HepG2 (cell line): ENCODE results near the gene FKBP1A. TPM values are rescaled to one million over a fixed set of nuclear protein-coding genes. Genes with fewer than 3 reads are reported as not detected.

ENCODE experiments used
- AGO2 ChIP-seq: fragments of 200-400 bp; formaldehyde crosslinking; optimal IDR thresholded peaks from 2 replicates; pipeline ENCODE3; 2017; ENCODE audit warnings: mild to moderate bottlenecking, low read depth, low read length, moderate library complexity
- CCDC6 ChIP-seq: sonication (generic); formaldehyde crosslinking; IDR thresholded peaks from 2 replicates; pipeline ENCODE4 v1.8.1; 2022; ENCODE audit warnings: mild to moderate bottlenecking, missing genetic modification reagents, moderate library complexity
- CENPX ChIP-seq: sonication (generic); formaldehyde crosslinking; IDR thresholded peaks from 2 replicates; pipeline ENCODE4 v1.9.0; 2021; ENCODE audit warnings: mild to moderate bottlenecking, missing genetic modification reagents, moderate library complexity
- FOXA1 ChIP-seq, 2 experiments: fragments of 450-650 bp in 1 of 2; sonication (generic) in 1 of 2; formaldehyde crosslinking in 1 of 2; IDR thresholded peaks; 2 replicates each; pipeline versions ENCODE4 v1.4.0 to v1.6.1; 2016 to 2020; ENCODE audit warnings: missing genetic modification reagents in 1 of 2
- FOXJ3 ChIP-seq: sonication (generic); formaldehyde crosslinking; IDR thresholded peaks from 2 replicates; pipeline ENCODE4 v1.4.0; 2020; ENCODE audit warnings: missing genetic modification reagents, mild to moderate bottlenecking, borderline replicate concordance
- FOXK2 ChIP-seq: fragments of 450-650 bp; IDR thresholded peaks from 2 replicates; pipeline ENCODE4 v1.6.1; 2016
- HNRNPUL1 ChIP-seq: fragments of 200-400 bp; formaldehyde crosslinking; IDR thresholded peaks from 2 replicates; pipeline ENCODE4 v1.6.1; 2017; ENCODE audit warnings: low read depth, mild to moderate bottlenecking, low read length, moderate library complexity
- ISX ChIP-seq: sonication (generic); formaldehyde crosslinking; conservative IDR thresholded peaks from 2 replicates; pipeline ENCODE4 v1.5.0; 2020; ENCODE audit warnings: missing genetic modification reagents
- KLF9 ChIP-seq: IDR thresholded peaks from 2 replicates; pipeline ENCODE4 v1.6.1; 2016; ENCODE audit warnings: low read depth
- MYC ChIP-seq: sonication (generic); formaldehyde crosslinking; IDR thresholded peaks from 2 replicates; pipeline ENCODE4 v1.9.0; 2021; ENCODE audit warnings: missing genetic modification reagents, borderline replicate concordance
- PCBP2 ChIP-seq: fragments of 200-400 bp; formaldehyde crosslinking; optimal IDR thresholded peaks from 2 replicates; pipeline ENCODE3; 2018; ENCODE audit warnings: low read length, low read depth; ENCODE audit not compliant: poor library complexity, severe bottlenecking
- PITX1 ChIP-seq: sonication (generic); formaldehyde crosslinking; IDR thresholded peaks from 2 replicates; pipeline ENCODE4 v1.5.1; 2020; ENCODE audit warnings: mild to moderate bottlenecking, missing genetic modification reagents
- PRMT3 ChIP-seq: sonication (generic); formaldehyde crosslinking; IDR thresholded peaks from 2 replicates; pipeline ENCODE4 v1.8.1; 2022; ENCODE audit warnings: low read depth, mild to moderate bottlenecking, moderate library complexity, missing genetic modification reagents, borderline replicate concordance
- RBM22 ChIP-seq: fragments of 200-400 bp; formaldehyde crosslinking; optimal IDR thresholded peaks from 2 replicates; pipeline ENCODE3; 2017; ENCODE audit warnings: mild to moderate bottlenecking, low read length, moderate library complexity
- STAG1 ChIP-seq: sonication (generic); formaldehyde crosslinking; IDR thresholded peaks from 2 replicates; pipeline ENCODE4 v1.4.0; 2020; ENCODE audit warnings: missing genetic modification reagents
- TARDBP ChIP-seq: sonication (generic); formaldehyde crosslinking; IDR thresholded peaks from 2 replicates; pipeline ENCODE4 v1.8.0; 2022; ENCODE audit warnings: mild to moderate bottlenecking, missing genetic modification reagents
- TEAD2 ChIP-seq: sonication (generic); formaldehyde crosslinking; IDR thresholded peaks from 2 replicates; pipeline ENCODE4 v1.9.0; 2021; ENCODE audit warnings: missing genetic modification reagents
- TOPORS ChIP-seq: sonication (generic); formaldehyde crosslinking; IDR thresholded peaks from 2 replicates; pipeline ENCODE4 v1.8.0; 2023; ENCODE audit warnings: mild to moderate bottlenecking, missing genetic modification reagents
- ZBTB38 ChIP-seq: sonication (generic); formaldehyde crosslinking; IDR thresholded peaks from 2 replicates; pipeline ENCODE4 v1.5.1; 2020; ENCODE audit warnings: mild to moderate bottlenecking, missing genetic modification reagents
- ZNF33A ChIP-seq: sonication (generic); formaldehyde crosslinking; IDR thresholded peaks from 2 replicates; pipeline ENCODE4 v1.5.1; 2020; ENCODE audit warnings: missing genetic modification reagents, mild to moderate bottlenecking, moderate library complexity, borderline replicate concordance
- ZNF713 ChIP-seq: sonication (generic); formaldehyde crosslinking; IDR thresholded peaks from 2 replicates; pipeline ENCODE4 v1.4.0; 2020; ENCODE audit warnings: mild to moderate bottlenecking, missing genetic modification reagents
- ZNF747 ChIP-seq: sonication (generic); formaldehyde crosslinking; IDR thresholded peaks from 2 replicates; pipeline ENCODE4 v1.8.1; 2023; ENCODE audit warnings: missing genetic modification reagents, mild to moderate bottlenecking, borderline replicate concordance
- polyA plus RNA-seq, 8 experiments: library from polyadenylated mRNA; depleted of rRNA in 3 of 8; stranded (reverse) in 7 of 8; unstranded in 1 of 8; fragments of >200 nt; fragmentation: Illumina TruSeq in 4 of 8; extraction: Trizol in 4 of 8; gene quantifications; 2 replicates each; pipeline versions ENCODE4 v1.2.1 to v1.2.3, GENCODE V29; 2011 to 2016; ENCODE audit warnings: low read depth in 4 of 8, missing spikeins in 1 of 8, mixed read lengths in 1 of 8; ENCODE audit not compliant: insufficient read depth in 1 of 8
- total RNA-seq, 5 experiments: library from RNA; depleted of rRNA; stranded (reverse); fragments of >200 nt; fragmentation: Illumina TruSeq; extraction: Trizol; gene quantifications; 2 replicates each; pipeline ENCODE4 v1.2.3, GENCODE V29; 2016; ENCODE audit warnings: low read depth in 1 of 5
- TF ChIP-seq, protein P1 (sequence below), 2 experiments: sonication (generic) in 1 of 2; formaldehyde crosslinking in 1 of 2; IDR thresholded peaks; 2 replicates each; pipeline versions ENCODE4 v1.4.0 to v1.6.1; 2018 to 2020; ENCODE audit warnings: missing genetic modification reagents in 2 of 2, borderline replicate concordance in 1 of 2, low read depth in 1 of 2, mild to moderate bottlenecking in 1 of 2, missing biosample characterization in 1 of 2
- TF ChIP-seq, protein P2 (sequence below): sonication (generic); formaldehyde crosslinking; IDR thresholded peaks from 2 replicates; pipeline ENCODE4 v1.8.1; 2023; ENCODE audit warnings: mild to moderate bottlenecking, moderate library complexity, missing genetic modification reagents
- TF ChIP-seq, protein P3 (sequence below): sonication (generic); formaldehyde crosslinking; IDR thresholded peaks from 2 replicates; pipeline ENCODE4 v1.8.0; 2022; ENCODE audit warnings: mild to moderate bottlenecking, missing genetic modification reagents; ENCODE audit not compliant: insufficient replicate concordance
- TF ChIP-seq, protein P4 (sequence below): IDR thresholded peaks from 2 replicates; pipeline ENCODE4 v1.6.1; 2016; ENCODE audit warnings: mild to moderate bottlenecking, missing biosample characterization, missing genetic modification reagents

FKBP1A gene
- total and polyA plus RNA-seq, 2 of the 13 experiments (the other 11 are each of a cell fraction or from before 2014, with no cell fraction given) = 119 to 468 TPM

DNA sequence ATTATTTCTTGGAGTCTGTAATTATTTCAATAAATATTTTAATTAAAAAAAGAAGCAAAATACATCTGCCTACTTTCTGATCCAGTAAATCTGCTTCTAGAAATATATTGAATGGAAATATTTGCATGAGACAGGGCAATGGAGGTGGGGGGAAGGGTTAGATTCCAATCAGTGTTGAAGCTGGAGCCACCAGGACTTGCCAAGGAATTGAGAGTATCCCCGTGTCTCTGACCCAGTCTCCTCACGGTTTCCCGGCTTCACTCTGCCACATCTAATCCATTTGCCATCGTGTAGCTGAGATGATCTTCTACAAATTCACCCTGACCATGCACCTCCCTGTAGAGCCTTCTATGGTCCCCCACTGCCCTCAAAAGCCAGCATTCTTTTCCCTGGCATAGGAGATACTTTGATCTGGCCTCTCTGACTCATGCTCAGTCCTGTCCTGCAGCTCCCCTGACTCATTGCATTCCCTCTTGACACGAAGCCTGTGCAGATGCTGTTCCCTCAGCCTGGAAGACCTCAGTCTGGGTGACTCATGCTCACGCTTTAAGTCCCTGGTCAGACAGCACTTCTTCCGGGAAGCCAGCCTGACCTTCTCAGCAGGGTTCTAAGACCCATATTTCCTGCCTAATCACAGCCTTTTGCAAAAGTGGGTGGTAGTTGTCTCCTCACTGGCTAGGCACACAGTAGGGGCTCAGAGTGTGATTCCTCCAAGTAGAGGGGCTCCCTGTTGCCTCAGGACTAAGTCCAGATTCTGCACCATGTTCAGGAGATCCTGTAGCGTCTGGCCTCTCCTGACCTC, 23.0 kb upstream of the FKBP1A start (continued):
- TF ChIP-seq, protein P1, sequence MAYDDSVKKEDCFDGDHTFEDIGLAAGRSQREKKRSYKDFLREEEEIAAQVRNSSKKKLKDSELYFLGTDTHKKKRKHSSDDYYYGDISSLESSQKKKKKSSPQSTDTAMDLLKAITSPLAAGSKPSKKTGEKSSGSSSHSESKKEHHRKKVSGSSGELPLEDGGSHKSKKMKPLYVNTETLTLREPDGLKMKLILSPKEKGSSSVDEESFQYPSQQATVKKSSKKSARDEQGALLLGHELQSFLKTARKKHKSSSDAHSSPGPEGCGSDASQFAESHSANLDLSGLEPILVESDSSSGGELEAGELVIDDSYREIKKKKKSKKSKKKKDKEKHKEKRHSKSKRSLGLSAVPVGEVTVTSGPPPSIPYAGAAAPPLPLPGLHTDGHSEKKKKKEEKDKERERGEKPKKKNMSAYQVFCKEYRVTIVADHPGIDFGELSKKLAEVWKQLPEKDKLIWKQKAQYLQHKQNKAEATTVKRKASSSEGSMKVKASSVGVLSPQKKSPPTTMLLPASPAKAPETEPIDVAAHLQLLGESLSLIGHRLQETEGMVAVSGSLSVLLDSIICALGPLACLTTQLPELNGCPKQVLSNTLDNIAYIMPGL (CRISPR knock-in tag; IDR thresholded peaks at IDR 0.05; ENCODE audit: borderline replicate concordance in 1 of 2, low read depth in 1 of 2) = peak in 1 of 2 experiments; percentile 53; a peak in 1 of 4 replicates
- TF ChIP-seq AGO2 (no peak), RBM22 (no peak), TEAD2 (CRISPR knock-in tag) (no peak), MYC (no peak), ZBTB38 (no peak), ISX (CRISPR knock-in tag) (no peak), TARDBP (no peak), CENPX (no peak), CCDC6 (CRISPR knock-in tag) (no peak), FOXA1 (IDR thresholded peaks at IDR 0.05) (no peak), FOXA1 (CRISPR knock-in tag; IDR thresholded peaks at IDR 0.05) (peak; percentile 22; the same call in 1 of the 2 replicates), FOXJ3 (CRISPR knock-in tag) (no peak), ZNF747 (no peak), STAG1 (CRISPR knock-in tag) (no peak; the same call in 1 of the 2 replicates), HNRNPUL1 (no peak), ZNF713 (CRISPR knock-in tag) (no peak), KLF9 (no peak), PITX1 (CRISPR knock-in tag) (no peak), TOPORS (CRISPR knock-in tag) (no peak), ZNF33A (no peak), FOXK2 (no peak), PCBP2 (no peak), PRMT3 (CRISPR knock-in tag) (no peak)
- TF ChIP-seq, protein P2, sequence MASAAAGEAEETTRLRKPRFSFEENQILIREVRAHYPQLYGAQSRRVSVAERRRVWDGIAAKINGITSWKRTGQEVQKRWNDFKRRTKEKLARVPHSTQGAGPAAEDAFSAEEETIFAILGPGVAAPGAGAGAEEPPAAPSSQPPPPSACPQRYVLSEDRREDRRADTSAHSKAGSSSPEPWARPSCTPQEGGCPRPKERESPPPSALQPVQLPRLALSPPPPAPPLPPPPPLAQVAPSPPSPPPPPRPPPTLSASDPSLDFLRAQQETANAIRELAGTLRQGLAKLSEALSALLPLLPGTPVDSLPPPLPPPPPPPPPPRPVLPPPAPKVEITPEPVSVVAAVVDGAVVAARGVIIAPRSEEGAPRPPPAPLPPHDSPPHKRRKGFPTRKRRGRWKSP (CRISPR knock-in tag) = no peak
- TF ChIP-seq, protein P3, sequence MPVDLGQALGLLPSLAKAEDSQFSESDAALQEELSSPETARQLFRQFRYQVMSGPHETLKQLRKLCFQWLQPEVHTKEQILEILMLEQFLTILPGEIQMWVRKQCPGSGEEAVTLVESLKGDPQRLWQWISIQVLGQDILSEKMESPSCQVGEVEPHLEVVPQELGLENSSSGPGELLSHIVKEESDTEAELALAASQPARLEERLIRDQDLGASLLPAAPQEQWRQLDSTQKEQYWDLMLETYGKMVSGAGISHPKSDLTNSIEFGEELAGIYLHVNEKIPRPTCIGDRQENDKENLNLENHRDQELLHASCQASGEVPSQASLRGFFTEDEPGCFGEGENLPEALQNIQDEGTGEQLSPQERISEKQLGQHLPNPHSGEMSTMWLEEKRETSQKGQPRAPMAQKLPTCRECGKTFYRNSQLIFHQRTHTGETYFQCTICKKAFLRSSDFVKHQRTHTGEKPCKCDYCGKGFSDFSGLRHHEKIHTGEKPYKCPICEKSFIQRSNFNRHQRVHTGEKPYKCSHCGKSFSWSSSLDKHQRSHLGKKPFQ = no peak
- TF ChIP-seq, protein P4, sequence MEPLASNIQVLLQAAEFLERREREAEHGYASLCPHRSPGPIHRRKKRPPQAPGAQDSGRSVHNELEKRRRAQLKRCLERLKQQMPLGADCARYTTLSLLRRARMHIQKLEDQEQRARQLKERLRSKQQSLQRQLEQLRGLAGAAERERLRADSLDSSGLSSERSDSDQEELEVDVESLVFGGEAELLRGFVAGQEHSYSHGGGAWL (CRISPR knock-in tag) = no peak
